Endothelial cell of umbilical vein (primary cell): ENCODE data around the gene MTPN.

Experiments
- CTCF ChIP-seq, 2 donors: IDR thresholded peaks; 1 replicate in 1 of 2; 2 replicates in 1 of 2; pipeline ENCODE4 v1.5.1; 2011; ENCODE audit warnings: low read length in 2 of 2, mild to moderate bottlenecking in 2 of 2, moderate library complexity in 2 of 2, control low read depth in 1 of 2, inconsistent platforms in 1 of 2, low read depth in 1 of 2; ENCODE audit not compliant: insufficient read depth in 1 of 2; ENCODE audit errors: extremely low read depth in 1 of 2
- EZH2 ChIP-seq: IDR thresholded peaks from 2 replicates; pipeline ENCODE4 v1.6.1; 2012; ENCODE audit warnings: borderline replicate concordance, low read depth, mild to moderate bottlenecking, moderate library complexity, low read length, inconsistent platforms; ENCODE audit not compliant: severe bottlenecking
- MYC ChIP-seq: IDR thresholded peaks from one replicate; pipeline ENCODE4 v1.6.1; 2011; ENCODE audit warnings: mild to moderate bottlenecking, low read depth, low read length

GRCh38 chr7:135900065-135900546, 77.1 kb downstream of the MTPN start:
- TF ChIP-seq CTCF (IDR thresholded peaks at IDR 0.05; ENCODE audit: extremely low read depth in 1 of 2, insufficient read depth in 1 of 2, low read depth in 1 of 2, low read length in 2 of 2), result no peak
- TF ChIP-seq MYC, result no peak
- no peak for TF ChIP-seq EZH2
